AG08395 (cell line): ENCODE results near the gene STK10.
A peak's percentile ranks its signal among the peaks of the same experiment; 100 is the strongest.

ENCODE experiments used
- DNase-seq: peaks from one replicate; pipeline ENCODE4 v3.0.0; 2012; ENCODE audit warnings: mixed read lengths, low spot score

Gene STK10

DNA sequence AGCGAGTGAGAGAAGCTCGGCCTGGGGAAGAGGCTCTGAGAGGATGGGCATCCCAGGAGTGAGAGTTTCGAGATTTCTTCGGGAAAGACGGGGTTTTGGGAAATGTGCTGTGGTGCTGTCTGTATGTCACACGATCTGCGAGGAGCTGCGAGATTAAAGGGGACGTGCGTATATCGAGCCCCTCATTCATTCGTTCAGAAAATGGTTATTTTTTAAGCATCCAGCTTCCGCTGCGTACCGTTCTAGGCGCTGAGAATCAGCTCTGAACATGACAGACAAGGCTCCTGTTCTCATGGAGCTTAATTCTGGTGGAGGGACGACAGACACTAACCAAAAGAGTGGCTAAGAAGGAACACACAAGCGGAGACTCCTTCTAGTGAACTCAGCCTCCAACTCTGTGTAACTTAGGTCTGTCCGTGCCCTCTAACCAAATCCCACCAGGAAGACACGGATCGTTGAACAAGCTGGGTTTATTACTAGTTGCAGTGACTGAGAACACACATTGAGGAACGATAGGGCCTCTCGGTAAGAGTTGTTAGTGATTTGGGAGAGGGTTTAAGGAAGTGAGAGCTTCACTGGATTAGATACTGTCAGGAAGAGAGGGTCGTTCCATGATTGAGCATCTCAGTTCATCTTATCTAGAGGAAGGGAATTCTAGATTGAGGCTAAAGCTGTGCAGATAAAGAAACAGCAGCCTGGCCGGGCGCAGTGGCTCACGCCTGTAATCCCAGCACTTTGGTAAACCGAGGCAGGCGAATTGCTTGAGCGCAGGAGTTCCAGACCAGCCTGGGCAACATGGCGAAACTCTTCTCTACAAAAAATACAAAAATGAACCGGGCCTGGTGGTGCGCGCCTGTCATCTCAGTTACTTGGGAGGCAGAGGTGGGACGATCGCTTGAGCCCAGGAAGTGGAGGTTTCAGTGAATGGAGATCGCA, 180.6 kb downstream of the STK10 start:
- no peak for DNase-seq

GRCh38 chr5:172006321-172007174, 181.5 kb downstream of the STK10 start, which contains the start of gene FBXW11:
Gene FBXW11, minus strand, starts transcription at chr5:172006638. Its CDS starts 136 bp downstream, at chr5:172006502.
- peak; percentile 98 for DNase-seq

DNA sequence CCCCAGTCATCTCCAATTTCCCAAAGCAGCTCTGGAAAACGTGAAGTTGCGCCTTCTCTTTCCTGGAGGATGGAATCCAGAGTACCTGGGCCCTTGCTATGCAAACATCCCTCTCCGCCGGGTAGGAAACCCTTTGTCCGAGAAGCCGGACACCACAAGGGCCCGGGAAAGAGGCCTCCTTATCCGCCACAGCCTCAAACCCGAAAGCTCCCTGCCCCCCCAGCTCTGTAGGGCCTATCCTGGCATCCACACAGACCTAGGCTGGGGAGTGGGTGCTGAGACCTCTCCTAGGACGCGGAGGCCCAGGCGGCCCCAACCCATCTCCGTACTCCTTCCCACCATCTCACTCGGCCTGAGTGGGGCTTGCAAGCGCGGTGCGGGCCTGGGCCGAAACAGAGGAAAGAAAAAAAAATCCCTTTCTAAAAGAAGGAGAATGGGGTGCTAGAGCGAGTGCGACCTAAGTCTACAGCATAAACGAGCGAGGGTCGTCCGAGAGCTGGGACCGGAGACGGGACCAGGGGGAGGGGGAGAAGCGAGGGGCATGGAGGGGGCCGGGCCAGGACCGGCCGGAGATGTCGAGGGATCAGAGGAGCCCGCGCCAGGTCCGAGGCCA, 182.2 kb downstream of the STK10 start:
- DNase-seq = peak; percentile 5

DNA sequence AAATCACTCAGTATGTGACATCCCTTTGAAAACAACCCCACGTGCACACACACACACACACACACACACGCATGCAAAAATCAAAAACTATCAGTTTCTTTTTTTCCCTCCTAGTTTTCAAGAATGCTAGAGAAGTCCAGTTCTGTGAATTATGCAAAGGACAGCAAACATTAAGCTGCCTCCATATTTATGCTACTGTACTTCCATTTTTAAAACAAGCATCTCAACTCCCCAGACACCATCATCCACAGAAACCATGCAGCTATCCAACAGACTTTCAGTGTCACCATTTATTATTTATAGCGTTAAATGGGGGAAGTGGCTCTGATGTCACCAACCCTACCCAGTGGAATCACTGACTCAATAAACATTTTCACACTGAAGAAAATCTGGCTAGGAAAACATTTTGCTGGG, 183.2 kb downstream of the STK10 start:
- DNase-seq = peak; percentile 8

- peak; percentile 17 for DNase-seq
These were observed 184.3 kb downstream of the STK10 start for GRCh38 chr5:172003746-172004145.

GRCh38 chr5:172002840-172003512, 185.0 kb downstream of the STK10 start:
- no peak for DNase-seq

- peak; percentile 7 for DNase-seq
These were observed 185.7 kb downstream of the STK10 start for GRCh38 chr5:172002310-172002709.

GRCh38 chr5:171999877-172000276, 188.1 kb downstream of the STK10 start:
- DNase-seq = no peak

DNA sequence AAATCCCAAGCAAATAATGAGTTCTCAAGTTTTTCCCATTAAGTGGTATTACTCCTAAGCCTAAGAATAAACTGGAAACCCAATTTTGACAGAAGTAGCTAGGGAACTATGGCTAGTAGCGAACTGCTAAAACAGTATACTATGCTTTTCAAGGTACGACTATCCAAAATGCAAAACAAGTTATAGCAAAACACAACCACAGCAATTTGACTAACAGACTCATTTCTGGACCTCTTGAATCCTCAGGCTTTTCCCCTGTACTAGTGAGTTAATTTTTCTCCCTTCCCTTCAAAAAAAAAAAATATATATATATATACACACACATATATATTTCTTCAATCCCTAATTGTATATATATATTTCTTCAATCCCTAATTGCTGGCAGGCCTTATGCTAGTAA, 188.9 kb downstream of the STK10 start:
- no peak for DNase-seq

DNA sequence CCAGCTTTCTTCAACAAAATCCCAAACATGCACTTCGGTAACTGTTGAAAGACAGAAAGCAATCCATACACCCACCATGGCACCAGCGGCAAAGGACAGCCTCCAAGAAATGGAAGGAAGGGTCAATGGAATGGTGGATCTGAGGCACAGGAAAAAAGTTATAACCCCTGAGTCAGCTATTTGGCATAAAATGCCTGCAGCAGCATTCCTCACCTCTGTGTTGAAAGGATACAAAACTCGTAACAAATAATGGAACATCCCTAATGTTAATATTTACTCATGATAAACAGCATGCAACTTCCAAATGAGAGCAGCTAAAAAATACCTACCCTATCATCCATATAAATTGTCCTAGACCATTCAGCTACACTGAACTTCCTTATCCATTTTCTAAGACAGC, 191.0 kb downstream of the STK10 start:
- DNase-seq = no peak

DNA sequence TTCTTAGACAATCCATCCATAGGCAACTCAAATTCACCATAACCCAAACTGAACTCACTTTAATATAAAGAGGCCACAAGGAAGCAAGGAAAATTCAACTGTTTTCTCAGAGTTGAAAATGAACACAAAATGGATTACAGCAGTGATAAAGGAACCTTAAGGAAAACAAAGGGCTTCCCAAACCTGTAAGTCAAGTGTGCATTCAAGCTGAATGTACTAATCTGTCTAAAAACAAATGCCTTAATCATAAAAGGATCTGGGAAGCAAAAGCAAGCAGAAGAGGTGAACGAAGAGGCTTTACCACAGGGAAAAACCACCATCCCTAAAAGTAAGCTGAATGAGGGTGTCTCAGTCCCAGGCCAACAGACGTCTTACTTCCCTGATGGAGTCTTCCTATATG, 195.2 kb downstream of the STK10 start:
- DNase-seq = no peak

DNA sequence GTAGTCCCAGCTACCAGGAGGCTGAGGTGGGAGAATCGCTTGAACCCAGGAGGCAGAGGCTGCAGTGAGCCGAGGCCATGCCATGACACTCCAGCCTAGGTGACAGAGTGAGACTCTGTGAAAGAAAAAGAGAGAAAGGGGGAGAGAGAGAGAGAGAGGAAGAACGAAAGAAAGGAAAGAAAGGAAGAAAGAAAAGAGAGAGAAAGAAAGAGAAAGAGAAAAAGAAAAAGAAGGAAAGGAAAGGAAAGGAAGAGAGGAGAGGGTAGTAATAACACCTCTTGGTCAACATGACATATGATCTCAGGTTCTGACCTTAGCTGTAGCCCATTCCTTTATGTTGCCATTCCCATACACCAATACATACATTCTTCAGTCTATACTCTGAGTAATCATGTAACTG, 195.7 kb downstream of the STK10 start:
- DNase-seq = no peak
